NT2/D1 (cell line): ENCODE data around the gene MYO1E.

Source experiments
- DNase-seq: peaks from one replicate; pipeline ENCODE4 v3.0.0-alpha.2; 2011; ENCODE audit warnings: low read depth, low spot score
- H3K27me3 ChIP-seq: 2 replicates; pipeline ENCODE4 v1.6.0; 2011; ENCODE audit warnings: mild to moderate bottlenecking; ENCODE audit not compliant: insufficient read length, insufficient read depth
- H3K36me3 ChIP-seq: 2 replicates; pipeline ENCODE4 v1.6.1; 2011; ENCODE audit warnings: mild to moderate bottlenecking, low read length, mixed read lengths; ENCODE audit not compliant: insufficient read depth, insufficient read length
- H3K4me1 ChIP-seq: 2 replicates; pipeline ENCODE4 v1.5.1; 2011; ENCODE audit not compliant: insufficient read depth, insufficient read length
- H3K4me3 ChIP-seq: 2 replicates; pipeline ENCODE4 v1.5.1; 2011; ENCODE audit warnings: low read depth; ENCODE audit not compliant: insufficient read length
- H3K9ac ChIP-seq: 2 replicates; pipeline ENCODE4 v1.6.0; 2011; ENCODE audit warnings: low read depth; ENCODE audit not compliant: insufficient read length
- H3K9me3 ChIP-seq: 2 replicates; pipeline ENCODE4 v1.5.1; 2011; ENCODE audit warnings: mild to moderate bottlenecking, low read length; ENCODE audit not compliant: insufficient read depth
- SUZ12 ChIP-seq: IDR thresholded peaks from 2 replicates; pipeline ENCODE4 v1.6.1; 2011; ENCODE audit not compliant: insufficient read length, insufficient read depth; ENCODE audit errors: extremely low read depth
- YY1 ChIP-seq: IDR thresholded peaks from 2 replicates; pipeline ENCODE4 v1.6.1; 2011; ENCODE audit not compliant: insufficient read length, insufficient read depth
- ZNF274 ChIP-seq: IDR thresholded peaks from 2 replicates; pipeline ENCODE4 v1.6.1; 2011; ENCODE audit warnings: mild to moderate bottlenecking, low read depth, low read length

The MYO1E gene

DNA sequence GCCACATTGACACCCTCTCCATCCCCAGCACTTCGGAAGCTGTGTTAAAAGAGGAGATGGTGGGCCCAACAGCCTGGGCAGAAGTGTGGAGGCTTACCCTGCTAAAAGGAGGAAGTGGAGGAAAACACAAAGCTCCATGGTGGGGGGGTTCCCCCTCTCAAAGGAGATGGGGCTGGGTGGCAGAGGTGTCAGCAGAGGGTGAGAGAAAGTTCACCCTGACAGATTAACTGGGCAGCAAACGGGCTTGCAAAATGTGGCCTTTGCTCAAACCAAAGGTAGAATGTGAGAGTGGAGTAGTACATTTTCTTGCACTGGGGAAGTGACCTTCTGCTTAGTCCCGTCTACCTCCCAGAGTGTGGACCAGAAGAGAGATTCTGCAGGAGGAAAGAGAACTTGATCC lies 44.7 kb downstream of the MYO1E start:
- H3K4me3 ChIP-seq = no peak overlapping the region
- H3K9ac ChIP-seq = no peak overlapping the region
- no peak for DNase-seq
- H3K36me3 ChIP-seq = no peaks in the 10 kb centered on the region
- H3K9me3 ChIP-seq = no peaks in the 10 kb centered on the region
- no peaks in the 10 kb centered on the region for H3K27me3 ChIP-seq
- no peaks in the 10 kb centered on the region for H3K4me1 ChIP-seq
- no peak for TF ChIP-seq ZNF274
- TF ChIP-seq YY1 = no peak
- TF ChIP-seq SUZ12 = no peak

DNA sequence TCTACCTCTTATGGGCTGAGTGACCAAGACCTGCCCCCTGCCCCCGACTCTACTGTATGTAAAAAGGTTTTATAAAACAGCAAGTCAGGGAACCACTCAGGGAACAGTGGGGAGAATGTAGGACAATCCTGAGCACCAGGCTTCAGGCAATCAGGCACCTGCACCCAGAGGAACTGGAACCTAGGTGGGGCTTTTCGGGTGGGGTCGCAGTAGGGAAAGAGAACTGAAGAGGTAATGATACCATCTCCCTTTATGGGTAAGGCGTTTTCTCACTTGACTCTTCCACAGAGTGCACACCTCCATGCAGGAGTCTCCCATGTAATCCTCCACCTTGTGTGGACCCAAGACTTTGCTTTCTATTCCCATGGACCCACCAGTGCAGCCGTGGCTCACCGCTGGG lies 45.8 kb downstream of the MYO1E start:
- Histone ChIP-seq H3K36me3 (no peaks in the 10 kb centered on the region), H3K4me1 (no peaks in the 10 kb centered on the region), H3K4me3 (no peak overlapping the region), H3K9me3 (no peaks in the 10 kb centered on the region), H3K9ac (no peak overlapping the region), H3K27me3 (no peaks in the 10 kb centered on the region)
- TF ChIP-seq YY1 (no peak), ZNF274 (no peak), SUZ12 (no peak)
- DNase-seq = no peak

DNA sequence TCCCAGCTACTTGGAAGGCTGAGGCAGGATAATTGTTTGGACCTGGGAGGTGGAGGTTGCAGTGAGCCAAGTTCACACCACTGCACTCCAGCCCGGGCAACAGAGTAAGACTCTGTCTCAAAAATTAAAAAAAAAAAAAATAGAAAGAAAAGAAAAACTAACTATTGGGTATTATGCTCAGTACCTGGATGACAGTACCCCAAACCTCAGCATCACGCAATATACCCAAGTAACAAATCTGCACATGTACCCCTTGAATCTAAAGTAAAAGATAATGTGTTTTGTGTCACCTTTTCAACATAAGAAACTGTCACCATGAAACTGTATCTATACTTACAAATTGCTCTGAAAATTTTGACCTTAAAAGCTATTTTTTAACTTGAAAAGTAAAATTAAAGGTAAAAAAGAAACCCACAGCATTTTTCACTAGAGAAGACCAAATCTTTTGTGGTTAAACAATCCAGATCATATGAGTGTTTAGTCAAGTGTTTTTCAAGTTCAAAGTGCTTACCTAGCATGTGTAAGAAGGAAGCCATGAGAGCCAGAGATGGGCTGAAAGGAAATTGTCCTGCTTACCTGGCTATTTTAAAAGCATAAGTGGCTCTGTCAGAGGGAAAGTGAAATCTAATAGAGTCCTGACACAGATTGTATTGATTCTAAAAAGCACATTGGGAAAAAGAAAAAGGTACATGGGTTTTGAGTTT lies 50.5 kb downstream of the MYO1E start:
- H3K27me3 ChIP-seq = no peaks in the 10 kb centered on the region
- no peak overlapping the region for H3K4me3 ChIP-seq
- no peaks in the 10 kb centered on the region for H3K36me3 ChIP-seq
- TF ChIP-seq YY1 (no peak), SUZ12 (no peak), ZNF274 (no peak)
- H3K4me1 ChIP-seq = no peaks in the 10 kb centered on the region
- no peak overlapping the region for H3K9ac ChIP-seq
- peaks cover 10% of the 10 kb centered on the region; the same call in 1 of the 2 replicates for H3K9me3 ChIP-seq
- no peak for DNase-seq

DNA sequence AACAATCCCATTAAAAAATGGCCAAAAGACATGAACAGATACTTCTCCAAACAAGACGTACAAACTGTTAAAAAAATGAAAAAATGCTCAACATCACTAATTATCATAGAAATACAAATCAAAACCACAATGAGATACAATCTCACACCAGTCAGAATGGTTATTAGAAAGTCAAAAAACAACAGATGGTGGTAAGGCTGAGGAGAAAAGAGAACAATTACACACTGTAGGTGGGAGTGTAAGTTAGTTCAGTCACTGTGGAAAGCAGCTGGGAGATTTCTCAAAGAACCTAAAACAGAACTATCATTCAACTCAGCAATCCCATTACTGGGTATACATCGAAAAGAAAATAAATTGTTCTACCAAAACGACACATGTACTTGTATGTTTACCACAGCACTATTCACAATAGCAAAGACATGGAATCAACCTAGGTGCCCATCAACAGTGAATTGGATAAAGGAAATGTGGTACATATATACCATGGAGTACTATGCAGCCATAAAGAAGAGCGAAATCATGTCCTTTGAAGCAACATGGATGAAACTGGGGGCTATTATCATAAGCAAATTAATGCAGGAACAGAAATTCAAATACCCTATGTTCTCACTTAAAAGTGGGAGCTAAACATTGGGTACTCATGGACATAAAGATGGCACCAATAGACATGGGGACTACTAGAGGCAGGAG lies 51.5 kb downstream of the MYO1E start:
- H3K9ac ChIP-seq = no peak overlapping the region
- H3K36me3 ChIP-seq = no peaks in the 10 kb centered on the region
- H3K4me1 ChIP-seq = no peaks in the 10 kb centered on the region
- no peak overlapping the region for H3K4me3 ChIP-seq
- no peak for DNase-seq
- H3K27me3 ChIP-seq = no peaks in the 10 kb centered on the region
- H3K9me3 ChIP-seq = peaks cover 15% of the 10 kb centered on the region; the same call in 1 of the 2 replicates
- TF ChIP-seq ZNF274 = no peak

DNA sequence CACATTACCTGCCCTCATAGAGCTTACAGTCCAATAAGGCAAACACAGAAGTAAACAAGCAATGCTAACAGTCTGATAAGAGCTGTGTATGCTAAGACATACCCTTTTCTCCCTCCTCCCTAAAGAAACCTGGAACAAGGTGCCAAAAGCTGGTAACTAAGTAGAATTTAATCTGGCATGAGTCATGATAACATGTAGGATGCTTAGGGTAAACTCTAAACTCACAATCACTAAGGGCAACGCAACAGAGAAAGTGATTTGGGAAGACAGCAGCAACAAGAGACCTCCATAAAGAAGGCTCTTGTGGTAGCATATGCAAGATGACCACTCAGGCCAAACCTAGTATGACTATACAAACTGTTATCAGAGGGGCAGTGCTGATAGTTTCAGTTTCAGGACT lies 55.5 kb downstream of the MYO1E start:
- no peak overlapping the region for H3K9ac ChIP-seq
- no peaks in the 10 kb centered on the region for H3K27me3 ChIP-seq
- no peak overlapping the region for H3K4me3 ChIP-seq
- peaks cover 15% of the 10 kb centered on the region; the same call in 1 of the 2 replicates for H3K9me3 ChIP-seq
- DNase-seq = no peak
- no peaks in the 10 kb centered on the region for H3K36me3 ChIP-seq
- no peak for TF ChIP-seq SUZ12
- peaks cover 3% of the 10 kb centered on the region for H3K4me1 ChIP-seq

DNA sequence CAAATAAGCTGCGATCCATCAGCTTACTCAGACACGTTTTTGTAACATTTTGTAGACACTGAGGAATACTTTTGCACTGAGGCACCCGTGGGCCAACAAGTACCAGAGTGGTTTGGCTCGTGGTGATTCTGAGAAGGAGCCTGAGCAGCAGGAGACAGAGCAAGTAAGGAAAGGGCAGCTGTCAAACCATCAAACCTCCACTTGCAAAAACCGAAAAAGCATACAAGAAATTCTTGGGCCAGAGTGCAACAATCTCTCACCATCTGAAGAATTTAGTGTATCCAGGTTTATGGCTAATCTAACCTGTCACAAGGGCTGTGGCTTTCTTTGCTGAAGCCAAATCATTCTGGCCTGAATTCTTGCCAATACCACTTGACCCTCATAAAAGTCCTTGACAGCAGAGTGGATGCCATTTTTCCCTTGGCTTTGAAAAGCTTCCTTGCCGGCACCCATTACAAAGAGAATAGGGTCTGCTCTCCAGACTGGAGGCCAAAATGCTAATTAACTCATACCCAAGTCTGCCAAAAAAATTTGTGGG lies 56.7 kb downstream of the MYO1E start:
- Histone ChIP-seq H3K4me3 (no peak overlapping the region), H3K27me3 (no peaks in the 10 kb centered on the region), H3K4me1 (peaks cover 3% of the 10 kb centered on the region), H3K36me3 (no peaks in the 10 kb centered on the region), H3K9me3 (peaks cover 15% of the 10 kb centered on the region; the same call in 1 of the 2 replicates), H3K9ac (no peak overlapping the region)
- TF ChIP-seq SUZ12 (no peak), ZNF274 (no peak), YY1 (no peak)
- DNase-seq = no peak

DNA sequence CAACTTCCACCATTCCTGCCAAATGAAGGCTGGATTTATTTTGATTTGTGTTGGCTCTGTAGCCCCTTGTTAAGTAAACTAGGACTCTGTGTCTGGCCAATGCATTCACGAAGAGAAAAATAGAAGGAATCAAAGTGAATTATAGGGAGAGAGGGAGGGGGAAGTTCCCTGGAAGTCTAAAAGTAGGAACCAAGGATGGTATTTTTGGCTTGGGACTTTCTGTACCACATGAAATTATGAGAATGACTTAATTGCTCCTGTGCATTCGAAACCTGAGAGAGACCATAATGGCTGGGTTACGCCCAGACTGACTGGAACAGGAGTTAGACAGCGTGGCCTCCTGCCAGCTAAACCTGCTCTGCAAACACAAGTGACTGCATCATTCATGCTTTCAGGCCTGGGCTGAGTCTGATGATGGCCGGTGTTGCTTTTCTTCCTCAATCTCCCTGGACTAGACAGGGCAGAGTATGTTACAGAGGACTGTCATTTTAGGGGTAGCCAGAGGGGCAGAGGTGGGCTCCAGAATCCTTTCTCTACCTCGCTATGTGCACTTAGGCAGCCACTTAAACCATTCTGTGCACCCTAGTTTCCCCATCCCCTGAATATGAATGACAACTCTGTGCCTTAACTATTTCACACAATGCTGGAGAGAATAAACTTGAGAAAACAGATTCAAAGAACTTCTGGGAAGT lies 58.9 kb downstream of the MYO1E start:
- Histone ChIP-seq H3K4me3 (no peak overlapping the region), H3K4me1 (peaks cover 3% of the 10 kb centered on the region), H3K36me3 (no peaks in the 10 kb centered on the region), H3K27me3 (no peaks in the 10 kb centered on the region), H3K9me3 (peaks cover 15% of the 10 kb centered on the region; the same call in 1 of the 2 replicates), H3K9ac (no peak overlapping the region)
- no peak for DNase-seq
- TF ChIP-seq SUZ12 (no peak), YY1 (no peak), ZNF274 (no peak)
